Prostate gland (tissue), 2 donors: Measurements from ENCODE around the gene MAP3K20. TPM values are rescaled to one million over a fixed set of nuclear protein-coding genes. Genes with fewer than 3 reads are reported as not detected.
"Not testable (repeated sequence)": the region's sequence is repeated elsewhere in the genome, so short reads cannot be mapped to it uniquely, and the experiment has no call there.

ENCODE experiments used
- DNase-seq: peaks from one replicate; pipeline ENCODE4 v3.0.0-alpha.2; 2019; ENCODE audit warnings: low spot score
- H3K27ac ChIP-seq, 2 donors: fragments of 200-600 bp; sonication (generic); 2 replicates each; pipeline ENCODE4 v1.5.1; 2017 to 2019
- H3K27me3 ChIP-seq: fragments of 200-600 bp; sonication (generic); replicated peaks from 2 replicates; pipeline ENCODE4 v1.5.1; 2019; ENCODE audit not compliant: insufficient read depth
- H3K36me3 ChIP-seq, 2 donors: fragments of 200-600 bp; sonication (generic); 1 replicate in 1 of 2; 2 replicates in 1 of 2; pipeline versions ENCODE4 v1.5.1 to v1.8.1; 2017 to 2019
- H3K4me1 ChIP-seq: fragments of 200-600 bp; sonication (generic); replicated peaks from 2 replicates; pipeline ENCODE4 v1.5.1; 2019
- H3K4me3 ChIP-seq, 2 donors: fragments of 200-600 bp; sonication (generic); 2 replicates each; pipeline ENCODE4 v1.5.1; 2017 to 2019
- H3K9me3 ChIP-seq: fragments of 200-600 bp; sonication (generic); 2 replicates; pipeline ENCODE4 v1.5.1; 2017
- CTCF ChIP-seq, 4 experiments: fragments of 200-600 bp in 2 of 4; fragments of 450-650 bp in 2 of 4; sonication (generic) in 2 of 4; IDR thresholded peaks; 1 replicate in 3 of 4; 2 replicates in 1 of 4; pipeline ENCODE4 v1.5.1; 2016 to 2019; ENCODE audit warnings: antibody characterized with exemption in 4 of 4, mild to moderate bottlenecking in 2 of 4, moderate library complexity in 2 of 4
- POLR2A ChIP-seq: fragments of 450-650 bp; IDR thresholded peaks from one replicate; pipeline ENCODE4 v1.6.1; 2016; ENCODE audit warnings: antibody characterized with exemption, mild to moderate bottlenecking
- POLR2AphosphoS5 ChIP-seq: sonication (generic); formaldehyde crosslinking; IDR thresholded peaks from one replicate; pipeline ENCODE4 v1.6.1; 2017; ENCODE audit warnings: antibody characterized with exemption
- WGBS: methylation state at CpG from one replicate; pipeline ENCODE4 v1.1.5; 2018; 5-methylcytosine and 5-hydroxymethylcytosine counted together
- intact Hi-C: fragments of 100-400 bp; cut with DNase I; formaldehyde crosslinking; loops from one replicate; pipeline ENCODE4 v1.14.2; 2022
- total RNA-seq, 2 donors: library from RNA; depleted of rRNA; stranded (reverse); fragments of >200 nt; gene quantifications; one replicate each; pipeline ENCODE4 v1.1.0, GENCODE V29; 2016

The MAP3K20 gene
- total RNA-seq, 2 donors from 2014 or later = 28.9 to 48.8 TPM

- H3K36me3 ChIP-seq = no peaks in the 10 kb centered on the region
- H3K27me3 ChIP-seq = no peaks in the 10 kb centered on the region
- TF ChIP-seq POLR2AphosphoS5 (no peak), POLR2A (no peak)
- no peak for DNase-seq
- H3K4me3 ChIP-seq = no peak overlapping the region
- no peak overlapping the region for H3K27ac ChIP-seq
- intact Hi-C loops = no loop called here
- no peaks in the 10 kb centered on the region for H3K4me1 ChIP-seq
- no peaks in the 10 kb centered on the region for H3K9me3 ChIP-seq
- WGBS = 85% methylated on average over 4 of the region's 4 CpGs
These were observed 85.4 kb downstream of the MAP3K20 start for GRCh38 chr2:173161040-173161439.

DNA sequence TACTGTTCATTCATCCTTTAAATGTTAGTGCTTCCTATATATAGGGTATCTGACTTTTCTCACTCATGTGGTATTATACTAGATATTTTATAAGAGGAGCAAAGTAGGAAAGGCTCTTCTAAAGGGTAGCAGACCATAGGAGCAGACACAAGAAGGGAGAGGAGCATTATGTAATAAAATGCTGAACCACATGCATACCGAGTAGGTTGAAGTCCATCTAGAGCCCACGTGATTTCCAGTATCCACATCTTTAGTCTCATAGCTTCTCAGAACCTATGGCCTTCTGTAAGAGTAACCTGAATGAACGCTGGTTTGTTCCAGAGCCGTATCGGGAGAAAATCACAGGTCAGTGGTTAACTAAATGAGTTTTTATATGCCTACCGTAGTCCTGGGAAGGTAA is 85.9 kb downstream of the MAP3K20 start:
- no peak for DNase-seq
- intact Hi-C loops = no loop called here
- Histone ChIP-seq H3K4me1 (no peaks in the 10 kb centered on the region), H3K27ac (no peak overlapping the region), H3K9me3 (no peaks in the 10 kb centered on the region), H3K27me3 (no peaks in the 10 kb centered on the region), H3K36me3 (no peaks in the 10 kb centered on the region), H3K4me3 (no peak overlapping the region)
- TF ChIP-seq POLR2AphosphoS5 (no peak), POLR2A (no peak), CTCF (IDR thresholded peaks at IDR 0.05) (no peak)
- 91% methylated on average over 6 of the region's 6 CpGs for WGBS

GRCh38 chr2:173163357-173163756 is 87.7 kb downstream of the MAP3K20 start:
- intact Hi-C loops, H3K4me3 ChIP-seq, H3K27ac ChIP-seq, H3K9me3 ChIP-seq, H3K27me3 ChIP-seq, H3K36me3 ChIP-seq, DNase-seq, H3K4me1 ChIP-seq: not testable (repeated sequence)
- WGBS = 97% methylated on average over 1 of the region's 1 CpG

DNA sequence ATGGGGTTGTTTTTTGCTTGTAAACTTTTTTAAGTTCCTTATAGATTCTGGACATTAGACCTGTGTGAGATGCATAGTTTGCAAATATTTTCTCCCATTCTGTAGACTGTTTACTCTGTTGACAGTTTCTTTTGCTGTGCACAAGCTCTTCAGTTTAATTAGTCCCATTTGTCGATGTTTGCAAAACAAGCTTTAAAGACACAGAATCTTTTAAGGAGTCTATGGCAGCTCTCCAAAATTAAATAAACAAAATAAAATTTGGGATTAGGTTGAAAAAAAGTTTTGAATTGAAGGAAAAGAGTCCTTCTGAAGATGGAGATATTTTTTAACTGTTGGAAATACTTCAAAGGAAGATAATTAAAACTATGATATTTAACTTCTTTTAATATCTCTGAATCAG is 88.8 kb downstream of the MAP3K20 start:
- no peaks in the 10 kb centered on the region for H3K9me3 ChIP-seq
- TF ChIP-seq POLR2AphosphoS5 (no peak), POLR2A (no peak), CTCF (IDR thresholded peaks at IDR 0.05) (no peak)
- 14% methylated on average over 1 of the region's 1 CpG for WGBS
- H3K4me1 ChIP-seq = no peaks in the 10 kb centered on the region
- no peak overlapping the region for H3K4me3 ChIP-seq
- no peaks in the 10 kb centered on the region for H3K27me3 ChIP-seq
- no peak for DNase-seq
- H3K27ac ChIP-seq = no peak overlapping the region
- intact Hi-C loops = no loop called here
- no peaks in the 10 kb centered on the region for H3K36me3 ChIP-seq

DNA sequence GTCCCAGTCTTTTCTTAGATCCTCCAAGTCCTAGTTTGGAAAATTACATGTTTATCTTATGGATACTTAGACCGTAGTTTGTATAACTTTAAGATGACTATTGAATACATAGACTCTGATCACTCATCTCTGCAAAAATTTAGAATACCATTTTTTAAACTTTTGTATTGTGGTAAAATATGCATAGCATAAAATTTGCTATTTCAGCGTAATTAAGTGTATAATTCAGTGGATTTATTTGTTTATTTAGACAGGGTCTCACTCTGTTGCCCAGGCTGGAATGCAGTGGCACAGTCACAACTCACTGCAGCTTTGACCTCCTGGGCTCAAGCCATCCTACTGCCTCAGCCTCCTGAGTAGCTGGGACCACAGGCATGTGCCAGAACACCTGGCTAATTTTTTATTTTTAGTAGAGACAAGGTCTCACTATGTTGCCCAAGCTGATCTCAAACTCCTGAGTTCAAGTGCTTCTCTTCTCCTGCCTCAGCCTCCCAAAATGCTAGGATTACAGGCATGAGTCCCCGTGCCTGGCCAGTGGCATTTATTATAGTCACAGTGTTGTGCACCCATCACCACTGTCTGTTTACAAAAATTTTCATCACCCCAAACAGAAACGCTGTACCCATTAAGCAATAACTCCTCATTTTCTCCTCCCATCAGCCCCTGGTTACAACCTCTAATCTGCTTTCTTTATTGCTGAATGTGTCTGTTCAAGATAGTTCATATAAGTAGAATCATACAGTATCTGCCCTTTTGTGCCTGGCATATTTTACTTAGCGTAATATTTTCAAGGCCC is 90.0 kb downstream of the MAP3K20 start:
- H3K36me3 ChIP-seq = no peaks in the 10 kb centered on the region
- no peak for DNase-seq
- H3K9me3 ChIP-seq = no peaks in the 10 kb centered on the region
- intact Hi-C loops = no loop called here
- no peaks in the 10 kb centered on the region for H3K27me3 ChIP-seq
- no peak overlapping the region for H3K27ac ChIP-seq
- H3K4me3 ChIP-seq = no peak overlapping the region
- TF ChIP-seq POLR2A (no peak), CTCF (IDR thresholded peaks at IDR 0.05) (no peak), POLR2AphosphoS5 (no peak)
- no peaks in the 10 kb centered on the region for H3K4me1 ChIP-seq
- 86% methylated on average over 5 of the region's 5 CpGs for WGBS

DNA sequence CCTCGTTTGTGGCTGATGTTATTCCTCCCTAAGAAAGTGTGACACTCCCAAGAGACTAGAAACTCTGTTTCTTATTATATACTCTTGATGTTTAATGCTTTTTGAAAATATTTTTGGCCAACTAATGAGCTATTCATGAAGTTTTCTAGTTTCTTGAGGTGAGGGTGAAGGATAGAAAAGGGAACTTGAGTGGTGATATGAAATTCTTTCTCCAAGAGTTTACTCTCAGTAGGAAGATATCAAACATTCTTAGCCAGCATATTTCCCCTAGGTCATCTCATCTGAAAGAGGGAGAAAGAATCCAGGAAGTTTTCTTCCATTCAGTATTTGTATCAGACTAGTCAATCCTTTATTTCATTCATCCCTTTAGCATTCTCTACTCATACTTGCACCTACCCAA is 95.7 kb downstream of the MAP3K20 start:
- no peaks in the 10 kb centered on the region for H3K9me3 ChIP-seq
- no peak for TF ChIP-seq POLR2A
- TF ChIP-seq CTCF (IDR thresholded peaks at IDR 0.05) = no peak
- no peak for TF ChIP-seq POLR2AphosphoS5
- no peak for DNase-seq
- H3K36me3 ChIP-seq = no peaks in the 10 kb centered on the region
- WGBS = 72% methylated on average over 1 of the region's 1 CpG
- no peak overlapping the region for H3K4me3 ChIP-seq
- H3K4me1 ChIP-seq = no peaks in the 10 kb centered on the region
- H3K27me3 ChIP-seq = no peaks in the 10 kb centered on the region
- intact Hi-C loops = no loop called here
- H3K27ac ChIP-seq = no peak overlapping the region
